NCI-H2227 treated with DMSO at 0.1 percent for 48 hours (cell line): ENCODE measurements around the gene CPA1.

Source experiments
- DNase-seq: peaks from one replicate; lab custom pipeline; 2025; lab: John Stamatoyannopoulos, UW

The CPA1 gene

DNA sequence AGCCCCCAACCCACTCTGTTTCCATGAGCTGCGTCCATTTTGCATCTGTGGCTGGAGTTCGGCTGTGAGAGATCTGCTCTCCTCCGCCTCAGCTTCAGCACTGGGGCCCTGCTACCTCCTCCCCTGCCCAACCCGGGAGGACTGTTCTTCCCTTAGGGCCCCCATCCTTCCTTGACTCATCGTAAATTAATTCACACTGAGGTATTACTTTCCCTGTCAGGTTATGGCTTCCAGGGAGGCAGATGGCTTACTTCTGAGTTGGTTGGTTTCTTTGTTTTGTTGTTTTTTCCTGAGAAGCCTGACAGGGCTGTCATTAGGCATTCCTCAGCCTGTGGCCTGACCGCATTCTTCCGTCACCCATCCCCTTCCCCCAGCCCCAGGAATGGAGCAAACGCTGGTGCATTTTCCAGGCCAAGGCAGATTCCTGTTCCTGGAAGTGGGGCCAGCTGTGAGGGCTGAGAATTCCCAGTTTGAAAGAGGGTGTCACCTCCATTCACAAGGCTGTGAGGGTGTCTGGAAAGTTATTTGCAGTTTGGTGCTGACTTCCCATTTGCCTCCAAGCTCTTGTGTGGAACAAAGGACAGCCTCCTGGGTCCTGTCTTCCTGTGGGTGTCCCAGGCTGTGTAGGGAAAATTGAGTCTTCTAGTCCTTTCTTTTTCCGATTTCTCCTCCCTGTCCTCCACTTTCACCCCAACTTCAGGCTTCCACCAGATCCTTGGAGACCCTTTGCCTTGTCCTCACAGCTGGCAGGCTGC lies 24.0 kb upstream of the CPA1 start:
- peak; percentile 65 for DNase-seq

GRCh38 chr7:130356876-130357611 lies 23.2 kb upstream of the CPA1 start:
- no peak for DNase-seq

GRCh38 chr7:130358471-130358870 lies 21.8 kb upstream of the CPA1 start:
- no peak for DNase-seq

DNA sequence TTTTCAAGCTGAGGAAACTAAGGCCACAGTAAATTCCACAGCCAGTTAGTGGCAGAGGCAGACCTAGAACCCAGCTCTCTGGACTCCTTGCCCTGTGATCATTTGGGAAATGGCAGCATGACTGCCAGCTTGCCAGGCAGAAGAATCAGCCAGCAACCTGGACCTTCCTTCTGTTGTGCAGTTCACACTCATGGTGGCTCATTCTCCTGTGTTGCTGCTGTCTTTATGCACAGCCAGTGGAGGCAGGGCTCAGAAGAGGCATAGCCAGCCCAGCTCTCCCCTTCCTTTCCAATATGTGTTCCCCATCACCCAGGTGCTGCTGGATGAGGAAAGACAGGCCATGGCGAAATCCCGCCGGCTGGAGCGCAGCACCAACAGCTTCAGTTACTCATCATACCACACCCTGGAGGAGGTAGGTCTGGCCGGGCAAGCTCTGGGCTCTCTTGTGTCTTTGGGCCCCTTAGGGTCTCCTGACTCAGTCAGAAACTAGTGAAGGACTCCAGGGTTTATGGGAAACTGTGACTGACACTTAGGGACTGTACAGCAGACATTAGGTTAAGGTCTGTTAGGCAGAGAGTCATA lies 20.9 kb upstream of the CPA1 start:
- no peak for DNase-seq

DNA sequence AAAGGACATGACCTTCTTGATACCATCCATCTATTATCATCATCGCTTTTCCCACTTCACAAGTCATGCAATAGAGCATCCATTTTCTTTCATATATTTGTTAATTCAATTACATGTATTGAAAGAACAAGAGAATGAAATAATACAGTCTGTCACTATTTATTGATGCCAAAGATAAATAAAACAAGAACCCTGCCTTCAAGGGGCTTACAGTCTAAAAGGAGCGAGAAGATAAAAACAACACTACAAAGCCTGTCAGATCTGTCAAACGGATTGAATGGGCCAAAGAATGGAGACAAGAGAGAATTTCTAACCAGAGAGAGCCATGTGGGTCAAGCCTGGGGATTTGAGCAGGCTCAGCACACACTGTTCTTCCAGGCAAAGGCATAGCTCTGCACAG lies 19.8 kb upstream of the CPA1 start:
- no peak for DNase-seq

DNA sequence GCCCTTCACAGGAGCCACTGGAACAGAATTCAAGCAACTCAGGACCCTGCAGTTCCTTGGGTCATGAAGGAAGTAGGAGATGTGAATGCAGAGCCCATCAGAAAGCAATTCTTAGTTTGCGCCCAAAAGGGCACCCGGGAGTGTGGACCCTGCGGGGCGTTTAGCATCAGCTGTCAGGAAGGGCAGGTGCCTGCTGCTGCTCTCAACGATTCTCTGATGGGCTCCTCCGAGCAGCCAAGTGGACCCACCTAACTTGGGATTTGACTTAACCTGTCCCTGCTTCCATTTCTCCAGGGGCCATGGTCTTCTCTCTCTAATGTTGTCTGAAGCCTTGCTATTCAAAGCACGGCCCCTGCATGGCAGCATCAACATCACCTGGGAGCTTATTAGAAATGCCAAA lies 18.6 kb upstream of the CPA1 start:
- DNase-seq: no peak

GRCh38 chr7:130362251-130362816 lies 18.0 kb upstream of the CPA1 start:
- no peak for DNase-seq

DNA sequence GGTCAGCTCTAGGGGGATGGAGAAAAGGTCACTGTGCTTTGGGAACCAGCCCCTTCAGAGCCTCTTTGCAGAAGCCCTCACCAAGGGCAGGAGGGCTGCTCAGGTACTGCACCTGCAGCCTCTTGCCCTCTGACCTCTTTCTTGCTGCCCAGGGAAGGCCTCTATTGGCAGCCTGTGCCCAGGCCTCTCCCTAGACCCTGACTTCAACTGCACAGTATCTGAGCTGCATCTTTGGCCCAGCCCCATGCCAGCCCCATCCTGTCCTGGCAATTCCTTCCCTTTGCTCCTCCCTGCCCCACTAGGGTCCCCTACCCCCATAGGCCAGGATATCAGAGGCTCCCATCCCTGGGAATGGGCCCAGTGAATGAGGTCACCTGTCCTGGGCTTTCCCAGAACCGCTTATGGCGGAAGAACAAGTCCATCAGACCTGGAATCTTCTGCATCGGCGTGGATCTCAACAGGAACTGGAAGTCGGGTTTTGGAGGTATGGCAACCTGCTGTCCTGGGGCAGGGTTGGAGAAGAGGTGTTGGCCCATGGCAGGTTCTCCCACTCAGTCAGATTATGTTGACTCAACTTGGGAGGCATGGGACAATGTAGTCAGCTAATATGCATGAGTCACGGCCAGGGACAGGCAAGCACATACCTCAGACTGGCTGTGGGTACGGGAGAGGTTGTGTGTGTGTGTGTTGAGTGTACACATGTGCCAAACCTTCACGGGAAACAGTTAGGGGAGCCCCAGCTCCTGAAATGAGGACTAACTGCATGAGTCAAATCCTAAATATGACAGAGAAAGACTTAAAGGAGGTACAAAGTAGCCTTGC lies 17.1 kb upstream of the CPA1 start:
- no peak for DNase-seq

- DNase-seq: no peak
Measured at GRCh38 chr7:130364451-130364850, 15.8 kb upstream of the CPA1 start.

DNA sequence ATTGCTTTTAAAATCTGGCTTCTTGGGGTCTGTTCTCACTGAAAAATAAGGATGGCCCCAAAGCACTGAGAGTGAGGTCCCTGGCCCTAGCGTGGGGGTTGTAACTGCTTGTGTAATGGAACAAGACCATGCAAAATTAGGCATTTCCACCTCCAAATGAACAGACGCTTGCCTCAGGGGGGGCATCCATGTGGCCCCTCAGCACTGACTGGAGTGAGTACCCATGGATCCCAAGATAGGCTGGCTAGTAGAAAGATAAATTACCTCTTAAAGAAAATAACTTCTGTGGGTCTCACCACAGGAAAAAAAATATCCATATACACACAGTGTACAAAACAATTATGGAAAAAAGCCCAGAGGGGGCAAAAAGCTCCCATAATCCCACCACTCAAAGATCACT lies 15.2 kb upstream of the CPA1 start:
- DNase-seq: no peak

GRCh38 chr7:130365511-130366441 lies 14.5 kb upstream of the CPA1 start:
- peak; percentile 91 for DNase-seq

GRCh38 chr7:130366564-130366963 lies 13.7 kb upstream of the CPA1 start:
- no peak for DNase-seq

GRCh38 chr7:130367088-130367755 lies 13.1 kb upstream of the CPA1 start:
- no peak for DNase-seq

DNA sequence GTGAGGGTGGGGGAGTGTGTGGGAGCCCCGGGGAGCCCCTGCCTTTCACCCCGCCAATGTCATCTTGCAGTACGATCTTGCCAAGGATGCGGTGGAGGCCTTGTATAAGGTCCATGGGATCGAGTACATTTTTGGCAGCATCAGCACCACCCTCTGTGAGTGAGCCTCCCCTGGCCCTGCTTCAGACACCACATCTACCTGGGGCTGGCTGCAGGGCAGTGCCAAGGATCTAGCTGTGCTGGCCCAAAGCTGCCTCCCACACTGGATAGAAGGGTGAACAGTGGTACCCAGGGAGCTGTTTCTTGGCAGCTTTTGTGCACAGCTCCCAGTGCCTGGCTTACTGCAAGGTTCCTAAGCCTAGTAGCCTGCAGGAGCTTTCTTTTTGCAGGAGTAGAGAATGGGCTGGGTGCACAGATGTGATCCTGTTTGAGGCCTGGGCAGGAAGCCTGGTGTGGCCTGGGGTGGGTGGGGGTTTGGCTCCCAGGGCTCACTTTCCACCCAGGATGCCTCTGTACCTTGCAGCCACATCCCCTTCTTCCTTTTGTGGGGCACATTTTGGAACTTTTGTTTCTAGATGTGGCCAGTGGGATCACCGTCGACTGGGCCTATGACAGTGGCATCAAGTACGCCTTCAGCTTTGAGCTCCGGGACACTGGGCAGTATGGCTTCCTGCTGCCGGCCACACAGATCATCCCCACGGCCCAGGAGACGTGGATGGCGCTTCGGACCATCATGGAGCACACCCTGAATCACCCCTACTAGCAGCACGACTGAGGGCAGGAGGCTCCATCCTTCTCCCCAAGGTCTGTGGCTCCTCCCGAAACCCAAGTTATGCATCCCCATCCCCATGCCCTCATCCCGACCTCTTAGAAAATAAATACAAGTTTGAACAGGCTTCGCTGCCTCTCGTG lies 12.2 kb upstream of the CPA1 start:
- DNase-seq: no peak

DNA sequence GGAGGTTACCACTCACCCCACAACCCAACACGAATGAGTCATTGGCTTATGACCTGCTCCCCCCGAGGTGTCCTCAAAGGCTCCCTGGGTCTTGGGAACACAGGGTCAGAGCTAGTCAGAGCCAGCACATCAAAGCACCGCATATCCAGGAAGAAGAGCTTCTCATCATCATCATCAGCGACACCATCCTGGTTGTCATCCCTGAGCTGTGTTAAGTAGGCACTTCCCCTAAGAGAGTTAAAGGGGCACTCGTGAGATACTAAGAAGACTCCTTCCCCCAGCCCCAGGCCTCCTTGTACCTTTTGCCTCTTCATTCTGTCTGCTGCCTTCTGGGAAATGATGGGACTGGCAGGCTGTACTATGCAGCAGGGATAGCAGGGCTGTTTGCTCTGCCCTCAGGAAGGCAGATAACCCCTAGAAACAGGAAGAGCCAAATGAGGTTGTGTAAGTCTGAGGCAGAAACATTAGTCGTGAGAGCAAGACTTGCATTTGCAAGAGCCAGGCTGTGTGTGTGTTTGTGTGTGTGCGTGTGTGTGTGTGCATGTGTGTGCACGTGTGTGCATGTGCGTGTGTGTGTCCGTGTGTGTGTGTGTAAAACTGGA lies 11.1 kb upstream of the CPA1 start:
- no peak for DNase-seq

DNA sequence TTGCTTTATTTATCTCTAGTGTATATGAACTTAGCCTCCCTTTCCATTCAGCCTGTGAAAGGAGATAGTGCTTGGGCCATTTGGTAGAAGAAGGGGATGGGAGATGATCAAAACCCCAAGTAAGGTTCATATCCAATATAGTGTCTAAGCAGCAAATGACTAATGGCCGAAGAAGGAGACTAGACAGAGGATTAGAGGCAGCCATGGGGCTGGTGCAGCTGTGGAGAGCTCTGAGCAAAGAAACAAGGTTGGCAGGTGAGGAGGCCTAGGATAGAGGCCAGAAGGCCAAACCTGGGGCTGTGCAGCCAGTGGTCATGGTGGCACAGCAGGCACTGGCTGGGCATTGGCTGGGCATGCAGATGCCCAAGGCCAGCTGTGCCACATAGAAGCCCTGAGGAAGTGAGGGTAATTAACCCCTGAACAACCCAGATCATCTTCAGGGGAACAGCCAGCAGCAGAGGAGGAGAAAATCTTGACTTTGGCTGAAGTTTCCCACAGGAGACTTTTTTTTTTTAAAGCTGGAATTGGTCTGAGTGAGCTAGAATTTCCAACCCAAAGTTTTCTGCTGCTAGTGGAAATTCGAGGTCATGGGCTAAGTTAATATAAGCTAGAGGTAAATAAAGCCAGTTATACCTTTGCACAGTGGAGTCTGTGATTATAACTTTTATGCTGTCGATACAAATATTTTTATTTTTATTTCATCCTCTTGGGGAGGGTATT lies 10.3 kb upstream of the CPA1 start:
- DNase-seq: no peak

GRCh38 chr7:130371046-130371445 lies 9.2 kb upstream of the CPA1 start:
- DNase-seq: no peak
